A549 (cell line): Measurements from ENCODE around the gene OIP5.

Source experiments
- CBX2 ChIP-seq: fragments of 200-600 bp; sonication (generic); IDR thresholded peaks from 2 replicates; pipeline ENCODE4 v1.6.1; 2016; ENCODE audit warnings: low read depth, mild to moderate bottlenecking, borderline replicate concordance
- CBX8 ChIP-seq: fragments of 200-600 bp; sonication (generic); IDR thresholded peaks from 2 replicates; pipeline ENCODE4 v1.6.1; 2016
- CHD2 ChIP-seq: fragments of 150-350 bp; IDR thresholded peaks from 2 replicates; pipeline ENCODE4 v1.6.1; 2014; ENCODE audit warnings: low read length; ENCODE audit not compliant: partially characterized antibody
- CTCF ChIP-seq: fragments of >200 bp; sonication (Bioruptor Twin); formaldehyde crosslinking; IDR thresholded peaks from 3 replicates; pipeline ENCODE4 v1.5.1; 2016
- E2F6 ChIP-seq: IDR thresholded peaks from 2 replicates; pipeline ENCODE4 v1.6.1; 2012; ENCODE audit warnings: low read depth, borderline replicate concordance
- EP300 ChIP-seq, 2 experiments: fragments of >200 bp; sonication (Bioruptor Twin); formaldehyde crosslinking; IDR thresholded peaks; 2 replicates in 1 of 2; 3 replicates in 1 of 2; pipeline ENCODE4 v1.6.1; 2016 to 2017
- FOSL2 ChIP-seq, 2 experiments: fragments of 450-650 bp in 1 of 2; fragments of >200 bp in 1 of 2; sonication (Bioruptor Twin) in 1 of 2; formaldehyde crosslinking; IDR thresholded peaks; 2 replicates each; pipeline versions ENCODE4 v1.5.0 to v1.6.1; 2016 to 2020; ENCODE audit warnings: mild to moderate bottlenecking in 1 of 2, moderate library complexity in 1 of 2
- KDM1A ChIP-seq: fragments of 200-600 bp; sonication (generic); IDR thresholded peaks from 2 replicates; pipeline ENCODE4 v1.6.1; 2016; ENCODE audit warnings: low read depth, mild to moderate bottlenecking
- MYC ChIP-seq: IDR thresholded peaks from 2 replicates; pipeline ENCODE4 v1.6.1; 2012; ENCODE audit warnings: mild to moderate bottlenecking, inconsistent platforms, low read length, improper control_type of control experiment, borderline replicate concordance
- POLR2A ChIP-seq: IDR thresholded peaks from 2 replicates; pipeline ENCODE4 v1.6.1; 2012; ENCODE audit warnings: mild to moderate bottlenecking, low read length
- RAD21 ChIP-seq, 2 experiments: fragments of >200 bp in 1 of 2; sonication (Bioruptor Twin) in 1 of 2; formaldehyde crosslinking in 1 of 2; IDR thresholded peaks in 1 of 2; conservative IDR thresholded peaks in 1 of 2; 2 replicates in 1 of 2; 3 replicates in 1 of 2; pipeline ENCODE4 v1.6.1; 2012 to 2018; ENCODE audit warnings: inconsistent platforms in 1 of 2
- RNF2 ChIP-seq: fragments of 200-600 bp; sonication (generic); IDR thresholded peaks from 2 replicates; pipeline ENCODE4 v1.6.1; 2016; ENCODE audit warnings: low read depth, mild to moderate bottlenecking, antibody characterized with exemption, moderate library complexity, borderline replicate concordance

GRCh38 chr15:41276831-41277230 is 55.6 kb downstream of the OIP5 start:
- no peak for TF ChIP-seq CHD2
- TF ChIP-seq CTCF: no peak
- no peak for TF ChIP-seq FOSL2 (IDR thresholded peaks at IDR 0.05)
- no peak for TF ChIP-seq FOSL2 (CRISPR knock-in tag; IDR thresholded peaks at IDR 0.05)
- no peak for TF ChIP-seq POLR2A
- TF ChIP-seq RAD21 (conservative IDR thresholded peaks at IDR 0.05 in 1 of 2, IDR thresholded peaks at IDR 0.05 in 1 of 2): no peak
- no peak for TF ChIP-seq MYC
- TF ChIP-seq EP300 (IDR thresholded peaks at IDR 0.05): no peak
- no peak for TF ChIP-seq RNF2
- TF ChIP-seq E2F6: no peak
- TF ChIP-seq KDM1A: no peak
- TF ChIP-seq CBX2: no peak
- no peak for TF ChIP-seq CBX8
